CD4-positive, alpha-beta T cell treated with Interleukin-17A for 1 hour (primary cell): ENCODE results near the gene MTFR2.
"Not testable (repeated sequence)": the region's sequence is repeated elsewhere in the genome, so short reads cannot be mapped to it uniquely, and the experiment has no call there.

Source experiments
- DNase-seq: peaks from one replicate; pipeline ENCODE4 v3.0.0-alpha.2; 2020

Gene MTFR2

DNA sequence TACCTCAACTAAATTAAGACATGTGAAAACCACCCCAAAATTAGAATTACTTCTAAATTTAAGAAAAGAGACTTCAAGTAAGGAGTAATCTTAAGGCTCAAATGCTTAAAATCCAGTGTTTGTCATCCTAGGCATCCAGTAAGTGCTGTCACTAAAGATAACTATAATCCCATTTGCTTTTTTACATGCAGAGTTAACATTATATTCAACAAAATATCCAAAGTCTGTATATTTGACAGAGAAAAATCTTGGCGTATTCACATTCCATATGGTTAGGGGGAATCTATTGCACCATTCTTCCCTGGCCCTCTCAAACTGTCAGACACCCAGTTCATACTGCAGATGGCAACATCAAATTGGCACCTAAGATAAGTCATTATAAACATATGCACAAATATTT, 17.4 kb downstream of the MTFR2 start:
- no peak for DNase-seq

DNA sequence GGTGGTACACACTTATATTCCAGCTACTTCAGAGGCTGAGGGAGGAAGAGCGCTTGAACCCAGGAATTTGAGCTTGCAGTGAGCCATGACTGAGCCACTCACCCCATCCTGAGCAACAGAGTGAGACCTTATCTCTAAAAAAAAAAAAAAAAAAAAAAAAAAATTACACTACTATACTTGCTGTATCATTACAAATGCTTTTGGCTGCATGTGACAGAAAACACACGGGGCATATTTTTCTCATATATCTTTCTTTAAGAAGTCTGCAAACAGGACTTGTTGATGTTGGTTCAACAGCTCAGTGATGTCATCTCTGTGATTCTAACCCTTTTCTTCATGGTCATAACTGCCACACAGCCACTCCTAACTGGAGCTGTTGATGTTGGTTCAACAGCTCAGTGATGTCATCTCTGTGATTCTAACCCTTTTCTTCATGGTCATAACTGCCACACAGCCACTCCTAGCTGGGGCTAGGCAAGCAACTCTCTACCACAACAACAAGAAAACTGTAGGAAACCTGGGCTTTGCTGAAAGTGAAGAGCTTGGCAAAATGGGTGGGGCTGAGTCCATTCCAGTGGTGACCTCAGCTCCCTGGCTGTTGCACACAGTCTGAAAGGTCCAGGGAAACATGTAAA, 19.8 kb downstream of the MTFR2 start:
- DNase-seq = no peak

GRCh38 chr6:136228814-136229213, 21.3 kb downstream of the MTFR2 start:
- DNase-seq = no peak

DNA sequence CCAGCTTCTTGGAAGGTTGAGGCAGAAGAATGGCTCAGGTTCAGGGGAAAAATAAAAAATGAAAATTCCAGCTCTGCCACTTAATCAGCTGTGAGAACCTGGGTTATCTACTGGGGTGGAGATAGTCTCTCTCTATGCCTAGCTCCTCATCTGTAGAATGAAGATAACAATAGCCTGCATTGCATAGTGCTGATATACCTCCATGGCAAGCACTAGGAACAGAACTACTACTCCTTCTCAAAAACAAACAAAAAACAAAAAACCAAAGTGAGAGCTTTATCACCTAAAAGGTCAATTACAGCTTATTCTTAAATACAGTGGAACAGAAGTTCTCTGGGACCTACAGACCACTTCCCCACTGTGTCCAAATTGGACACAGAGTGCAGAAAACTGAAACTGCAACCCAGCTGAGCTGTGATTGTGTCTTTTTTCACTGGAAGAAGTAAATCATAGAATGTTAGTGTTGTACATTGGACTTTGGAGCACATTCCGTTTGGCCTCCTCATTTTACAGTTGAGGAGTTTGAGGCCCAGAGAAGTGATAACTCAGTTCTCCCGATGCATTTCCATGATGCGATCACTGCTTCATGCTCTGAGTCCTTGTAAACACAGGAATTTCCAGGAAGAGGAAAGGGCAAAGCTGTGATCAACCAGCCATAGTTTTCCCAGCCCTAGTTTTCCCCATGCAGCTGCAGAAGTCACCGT, 23.3 kb downstream of the MTFR2 start:
- no peak for DNase-seq

GRCh38 chr6:136226027-136226673, 24.0 kb downstream of the MTFR2 start:
- peak; percentile 69 for DNase-seq

- no peak for DNase-seq
These were observed 24.6 kb downstream of the MTFR2 start for GRCh38 chr6:136225496-136225895.

DNA sequence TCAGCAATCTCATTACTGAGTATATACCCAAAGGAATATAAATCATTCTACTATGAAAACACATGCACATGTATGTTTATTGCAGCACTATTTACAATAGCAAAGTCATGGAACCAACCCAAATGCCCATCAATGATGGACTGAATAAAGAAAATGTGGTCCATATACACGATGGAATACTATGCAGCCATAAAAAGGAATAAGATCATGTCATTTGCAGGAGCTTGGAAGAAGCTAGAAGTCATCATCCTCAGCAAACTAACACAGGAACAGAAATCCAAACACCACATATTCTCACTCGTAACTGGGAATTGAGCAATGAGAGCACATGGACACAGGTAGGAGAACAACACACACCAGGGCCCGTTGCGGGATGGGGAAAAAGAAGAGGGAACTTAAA, 25.1 kb downstream of the MTFR2 start:
- DNase-seq = not testable (repeated sequence)

DNA sequence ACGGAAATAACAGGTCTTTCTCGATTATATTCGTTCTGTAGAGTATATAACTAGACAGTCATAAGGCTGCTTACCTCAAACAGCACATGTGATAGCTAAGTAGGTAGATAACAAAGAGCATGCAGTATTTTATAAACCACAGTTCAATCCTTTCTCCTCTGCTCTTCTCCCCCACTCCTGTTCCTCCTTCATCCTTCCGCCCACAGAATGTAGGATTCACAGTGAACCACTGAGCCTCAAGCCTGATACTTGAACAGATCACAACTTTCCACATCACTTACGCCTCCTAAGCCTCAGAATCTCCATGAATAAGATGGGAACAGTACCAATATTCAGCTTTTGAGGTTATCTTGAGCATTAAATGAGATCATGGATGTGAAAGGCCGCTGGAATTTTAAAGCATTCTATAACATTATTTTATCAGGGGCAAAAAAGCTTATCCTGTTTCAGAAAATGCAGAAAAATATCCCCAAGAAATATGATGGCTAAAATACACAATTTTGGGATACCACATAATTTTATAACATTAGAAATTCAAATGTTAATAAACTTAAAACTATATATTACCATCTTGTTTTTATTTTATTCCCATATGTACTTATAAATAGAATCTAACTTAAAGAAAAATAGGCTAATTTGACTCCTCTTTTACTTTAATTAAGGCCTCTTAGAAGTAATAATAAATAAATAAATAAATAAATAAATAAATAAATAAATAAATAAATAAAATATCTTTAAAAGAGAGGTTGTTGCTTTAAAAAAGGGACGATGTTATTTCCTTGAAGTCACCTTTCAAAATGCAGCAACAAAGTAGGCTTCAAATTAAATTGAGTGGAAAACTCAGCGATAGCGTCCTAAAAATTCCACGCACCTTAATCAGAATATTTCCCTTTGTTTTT, 33.4 kb downstream of the MTFR2 start:
- no peak for DNase-seq

DNA sequence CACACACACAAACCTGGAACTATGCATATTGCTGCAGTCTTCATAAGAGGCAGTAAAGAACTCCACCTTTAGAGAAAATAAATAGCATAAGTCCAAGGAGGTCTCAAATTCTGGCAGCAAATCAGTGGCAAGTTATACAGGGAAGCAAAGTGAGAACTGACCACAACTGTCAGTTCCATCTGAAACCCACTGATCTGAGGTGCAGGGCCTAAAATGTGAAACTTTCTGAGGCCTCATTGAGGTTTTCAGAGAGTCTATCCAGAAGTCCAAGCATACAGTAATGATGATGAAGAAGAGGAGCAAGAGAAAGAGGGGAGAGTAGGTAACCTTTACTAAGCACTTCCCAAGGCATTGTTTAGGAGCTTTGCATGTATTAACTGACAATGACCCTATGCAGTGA, 36.3 kb downstream of the MTFR2 start:
- DNase-seq = no peak

DNA sequence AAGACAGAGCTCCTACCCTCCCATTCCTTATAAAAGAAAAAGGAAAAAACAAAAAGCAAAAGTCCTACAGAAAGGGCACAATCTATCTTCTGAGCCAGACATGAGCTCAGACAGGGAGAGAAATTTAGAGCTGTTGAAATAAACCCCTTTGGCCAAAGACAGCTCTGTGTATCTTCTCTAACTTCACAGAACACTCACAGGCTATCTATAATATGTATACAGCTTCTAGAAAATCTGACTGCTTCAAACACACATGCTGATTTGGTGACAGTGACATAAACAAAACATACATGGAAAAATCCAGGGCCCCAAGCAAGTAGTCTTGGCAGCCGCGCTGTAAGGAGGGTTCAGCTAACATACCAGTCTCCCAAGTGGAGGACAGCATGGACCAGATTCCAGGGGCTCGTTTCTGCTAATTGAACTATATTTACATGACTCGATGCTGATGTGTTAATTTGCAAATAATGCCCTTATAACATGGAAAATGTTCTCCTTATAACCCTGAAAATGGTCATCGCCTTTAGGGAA, 37.0 kb downstream of the MTFR2 start:
- no peak for DNase-seq

GRCh38 chr6:136212608-136213007, 37.5 kb downstream of the MTFR2 start:
- no peak for DNase-seq

GRCh38 chr6:136210398-136211165, 39.5 kb downstream of the MTFR2 start:
- no peak for DNase-seq

DNA sequence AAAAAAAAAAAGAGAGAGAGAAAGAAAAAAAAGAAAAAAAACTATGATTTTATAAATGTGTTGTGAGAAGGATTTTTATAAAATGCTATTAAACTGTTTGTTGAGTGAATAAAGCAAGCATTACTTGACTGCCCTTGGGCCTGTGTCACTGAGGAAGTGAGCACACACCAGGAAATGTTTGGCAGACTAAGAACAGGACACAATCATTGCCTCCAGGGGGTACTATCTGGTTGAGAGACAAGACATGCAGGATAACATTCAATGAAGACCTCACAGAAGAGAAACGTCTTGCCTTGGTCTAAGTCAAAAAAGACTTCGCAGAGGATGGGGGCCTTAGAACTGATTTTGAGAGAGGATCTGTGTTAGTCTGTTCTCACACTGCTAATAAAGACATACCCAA, 40.6 kb downstream of the MTFR2 start:
- no peak for DNase-seq

GRCh38 chr6:136208783-136209182, 41.3 kb downstream of the MTFR2 start:
- no peak for DNase-seq

DNA sequence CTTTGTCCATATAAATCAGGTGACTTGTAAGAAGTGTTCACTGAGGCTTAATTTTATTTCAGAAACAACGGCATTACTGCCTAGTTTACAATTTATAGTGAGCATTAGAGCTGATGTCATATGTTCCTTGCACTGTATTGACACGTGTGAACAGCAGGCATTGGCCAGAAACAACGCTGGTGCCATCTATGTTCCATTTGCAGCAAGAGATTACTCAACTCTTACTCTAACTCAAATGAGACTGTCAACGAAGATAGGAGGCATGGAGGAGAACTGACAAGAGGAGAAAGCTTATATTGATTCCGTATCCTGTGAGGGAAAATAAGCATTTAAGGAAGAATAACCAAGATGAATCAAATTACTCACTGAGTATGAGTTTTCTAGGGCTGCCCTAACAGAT, 48.4 kb downstream of the MTFR2 start:
- no peak for DNase-seq

GRCh38 chr6:136192902-136193301, 57.2 kb downstream of the MTFR2 start:
- no peak for DNase-seq

GRCh38 chr6:136191606-136192312, 58.4 kb downstream of the MTFR2 start:
- no peak for DNase-seq

DNA sequence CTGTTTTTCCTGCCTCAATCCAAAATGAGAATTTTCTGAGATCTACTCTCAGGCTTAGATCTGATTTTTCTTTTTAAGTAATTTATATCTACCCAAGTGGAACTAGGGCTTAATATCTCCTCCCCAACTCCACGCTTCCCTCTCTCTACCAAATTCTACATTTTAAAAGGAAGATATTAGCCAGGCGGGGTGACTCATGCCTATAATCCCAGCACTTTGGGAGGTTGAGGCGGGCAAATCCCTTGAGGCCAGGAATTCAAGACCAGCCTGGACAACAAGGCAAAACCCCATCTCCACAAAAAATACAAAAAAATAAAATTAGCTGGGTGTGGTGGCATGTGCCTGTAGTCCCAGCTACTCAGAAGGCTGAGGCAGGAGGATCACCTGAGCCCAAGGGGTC, 61.0 kb downstream of the MTFR2 start:
- no peak for DNase-seq

DNA sequence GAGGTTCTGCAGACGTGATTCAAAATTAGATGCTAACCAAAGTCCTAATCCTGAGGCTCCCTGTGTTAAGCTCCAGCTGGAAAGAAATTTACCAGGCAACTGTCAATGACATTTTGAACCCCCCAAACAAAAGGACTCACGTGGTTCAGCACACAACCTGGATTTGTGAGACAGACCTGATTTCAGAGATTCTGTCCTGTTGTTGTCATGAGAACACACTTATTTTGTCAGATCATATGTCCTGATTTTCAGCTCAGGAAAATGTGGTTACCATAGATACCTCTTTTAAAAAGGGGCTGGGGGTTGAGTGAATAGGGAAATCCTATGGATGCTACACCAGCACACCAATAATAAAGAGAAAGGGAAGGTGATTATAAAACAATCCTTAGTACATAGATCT, 61.6 kb downstream of the MTFR2 start:
- DNase-seq = no peak

GRCh38 chr6:136186363-136186762, 63.7 kb downstream of the MTFR2 start:
- no peak for DNase-seq

DNA sequence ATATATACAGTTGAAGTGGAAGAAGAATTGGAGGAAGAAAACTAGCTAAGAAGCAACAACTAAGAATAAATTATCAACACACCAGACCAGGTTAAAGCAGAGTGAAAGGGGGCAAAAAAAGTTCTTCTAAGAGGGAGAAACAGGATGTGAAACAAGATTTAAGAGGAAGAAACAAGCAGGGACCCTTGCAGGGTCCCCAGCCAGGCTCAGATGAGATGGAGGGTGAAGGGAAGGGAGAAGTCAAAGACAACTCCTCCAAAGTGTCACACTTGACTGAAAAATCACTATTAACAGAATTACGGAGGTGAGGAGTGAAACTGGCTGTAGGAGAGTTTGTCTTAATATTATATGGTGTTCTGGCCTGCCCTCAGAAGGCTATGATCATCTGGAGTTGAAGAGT, 65.4 kb downstream of the MTFR2 start:
- DNase-seq = no peak

DNA sequence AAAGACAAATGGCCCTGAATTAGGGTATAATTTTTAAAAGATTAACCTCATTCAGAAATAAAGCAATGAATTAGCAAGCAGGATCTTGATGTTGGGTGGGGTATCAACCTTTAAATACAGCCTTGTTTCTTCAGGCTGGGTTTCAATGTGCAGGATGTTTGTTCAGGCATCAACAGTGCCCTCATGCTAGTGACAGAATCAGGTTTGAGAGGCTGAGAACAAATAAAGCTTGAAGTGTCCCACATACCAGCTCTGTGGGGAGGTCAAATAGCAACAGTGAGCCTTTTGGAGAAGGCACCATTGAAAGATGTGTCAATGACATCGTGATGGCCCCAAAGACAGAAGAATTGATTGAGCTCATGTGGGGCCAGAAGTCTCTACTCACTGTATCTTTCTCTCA, 68.2 kb downstream of the MTFR2 start:
- no peak for DNase-seq
